Activated CD4-positive, alpha-beta T cell treated with anti-CD3 and anti-CD28 coated beads for 36 hours (primary cell): ENCODE data around the gene VAT1L. TPM values are rescaled to one million over a fixed set of nuclear protein-coding genes. Genes with fewer than 3 reads are reported as not detected.

Source experiments
- ATAC-seq: fragments of 200-7000 bp; cut with Tn5 transposase; one replicate; pipeline ENCODE4 v1.10.0; 2021; ENCODE audit warnings: mild to moderate bottlenecking, moderate library complexity
- CTCF ChIA-PET: fragments of 350-600 bp; sonication (Branson Sonifier 250); formaldehyde crosslinking; loops from one replicate; lab custom pipeline; 2021; ENCODE audit warnings: antibody characterized with exemption; lab: Charles Lee
- POLR2A ChIA-PET: fragments of 350-600 bp; sonication (Branson Sonifier 250); formaldehyde crosslinking; loops from one replicate; lab custom pipeline; 2021; ENCODE audit warnings: antibody characterized with exemption, inconsistent platforms; lab: Charles Lee
- DNase-seq: peaks from one replicate; pipeline ENCODE4 v3.0.0-alpha.2; 2020
- H3K27ac Mint-ChIP-seq: one replicate; pipeline ENCODE4 v1.8.0; 2021; ENCODE audit warnings: mixed read lengths
- H3K27me3 Mint-ChIP-seq: one replicate; pipeline ENCODE4 v1.8.0; 2021; ENCODE audit warnings: mixed read lengths
- H3K36me3 Mint-ChIP-seq: one replicate; pipeline ENCODE4 v1.8.0; 2021; ENCODE audit warnings: low read depth, mixed read lengths
- H3K4me1 Mint-ChIP-seq: one replicate; pipeline ENCODE4 v1.8.0; 2021; ENCODE audit warnings: mixed read lengths
- H3K4me3 Mint-ChIP-seq: one replicate; pipeline ENCODE4 v1.8.0; 2021; ENCODE audit warnings: mild to moderate bottlenecking, moderate library complexity, mixed read lengths
- H3K9me3 Mint-ChIP-seq: one replicate; pipeline ENCODE4 v1.8.0; 2021; ENCODE audit warnings: low read depth, mixed read lengths
- intact Hi-C, 2 experiments: fragments of 100-400 bp; cut with DNase I in 1 of 2; cut with micrococcal nuclease in 1 of 2; formaldehyde crosslinking; loops; one replicate each; pipeline versions ENCODE4 v1.14.2 to v1.15.1; 2022 to 2024; cut with DNase I, micrococcal nuclease
- total RNA-seq, 2 experiments: library from RNA; stranded (reverse); gene quantifications; one replicate each; pipeline ENCODE4 v1.2.3, GENCODE V29; 2021

The VAT1L gene
- total RNA-seq, 2 experiments from 2014 or later = 0.05 TPM; not detected in 1

GRCh38 chr16:77838597-77839255 lies 50.4 kb downstream of the VAT1L start:
- no peak overlapping the region for H3K4me3 Mint-ChIP-seq
- H3K27ac Mint-ChIP-seq = no peak overlapping the region
- ATAC-seq (no peak), DNase-seq (no peak)
- no peaks in the 10 kb centered on the region for H3K36me3 Mint-ChIP-seq
- H3K4me1 Mint-ChIP-seq = no peaks in the 10 kb centered on the region
- H3K27me3 Mint-ChIP-seq = peaks cover 5% of the 10 kb centered on the region
- intact Hi-C loops = no loop called here
- POLR2A ChIA-PET = no interaction called here
- CTCF ChIA-PET = no interaction called here
- H3K9me3 Mint-ChIP-seq = no peaks in the 10 kb centered on the region

GRCh38 chr16:77840093-77840492 lies 51.7 kb downstream of the VAT1L start:
- no peak for ATAC-seq
- intact Hi-C loops = no loop called here
- no peak for DNase-seq
- H3K27me3 Mint-ChIP-seq = peaks cover 5% of the 10 kb centered on the region
- no peak overlapping the region for H3K4me3 Mint-ChIP-seq
- POLR2A ChIA-PET = no interaction called here
- no peaks in the 10 kb centered on the region for H3K9me3 Mint-ChIP-seq
- H3K4me1 Mint-ChIP-seq = no peaks in the 10 kb centered on the region
- no peaks in the 10 kb centered on the region for H3K36me3 Mint-ChIP-seq
- H3K27ac Mint-ChIP-seq = no peak overlapping the region
- CTCF ChIA-PET = interaction anchor here (0.6 kb wide), 1 partner anchor 48 kb away, joined by 4 read pairs; no protein-coding TSS in a partner anchor

DNA sequence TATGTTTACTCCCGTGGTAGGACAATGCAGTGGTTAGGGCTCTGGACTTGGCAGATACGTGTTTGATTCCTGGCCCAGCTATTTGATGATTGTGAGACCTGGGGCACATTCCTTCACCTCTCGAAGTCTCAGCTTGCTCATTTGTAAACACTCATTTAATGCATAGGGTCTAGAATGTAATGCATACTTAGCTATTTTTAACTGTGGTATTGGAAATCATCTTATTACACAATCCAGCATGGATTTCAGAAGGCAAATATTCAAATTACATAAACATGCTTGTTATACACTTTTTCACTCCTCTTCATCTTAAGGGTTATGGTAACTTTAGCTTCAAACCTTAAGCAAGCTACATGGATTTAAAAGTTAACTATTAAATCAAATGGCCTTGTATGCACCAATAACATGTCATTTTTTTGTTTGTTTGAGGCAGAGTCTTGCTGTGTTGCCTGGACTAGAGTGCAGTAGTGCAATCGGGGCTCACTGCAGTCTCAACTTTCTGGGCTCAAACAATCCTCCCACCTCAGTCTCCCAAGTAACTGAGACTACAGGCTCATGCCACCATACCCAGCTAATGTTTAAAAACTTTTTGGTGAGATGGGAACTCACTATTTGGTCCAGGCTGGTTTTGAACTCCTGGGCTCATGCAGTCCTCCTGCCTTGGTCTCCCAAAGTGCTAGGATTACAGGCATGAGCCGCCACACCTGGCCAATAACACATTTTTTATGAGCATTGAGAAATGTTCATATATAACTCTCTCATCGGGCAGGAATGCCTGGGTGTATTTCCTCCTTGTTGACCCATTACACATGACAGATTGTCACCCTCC lies 52.5 kb downstream of the VAT1L start:
- no peak overlapping the region for H3K27ac Mint-ChIP-seq
- DNase-seq (no peak), ATAC-seq (no peak)
- no peaks in the 10 kb centered on the region for H3K36me3 Mint-ChIP-seq
- intact Hi-C loops = no loop called here
- H3K4me3 Mint-ChIP-seq = no peak overlapping the region
- CTCF ChIA-PET = interaction anchor here (0.6 to 0.7 kb wide), 2 partner anchors 31 to 48 kb away, joined by 3 to 4 read pairs; no protein-coding TSS in a partner anchor
- H3K9me3 Mint-ChIP-seq = no peaks in the 10 kb centered on the region
- no peaks in the 10 kb centered on the region for H3K4me1 Mint-ChIP-seq
- POLR2A ChIA-PET = no interaction called here
- H3K27me3 Mint-ChIP-seq = peaks cover 10% of the 10 kb centered on the region

DNA sequence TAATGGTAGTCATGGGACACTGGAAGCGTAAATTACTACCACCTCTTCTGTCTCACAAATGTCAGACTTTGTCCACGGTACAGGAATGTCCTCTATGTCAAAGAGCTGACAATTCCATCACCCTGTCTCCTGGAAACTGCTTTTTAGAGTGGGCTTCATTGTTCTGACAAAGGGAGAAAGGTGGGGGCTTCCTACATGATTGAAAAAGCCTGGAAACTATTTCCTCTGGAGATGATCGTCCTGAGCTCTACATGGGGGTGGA lies 53.1 kb downstream of the VAT1L start:
- Mint-ChIP-seq H3K4me3 (no peak overlapping the region), H3K27me3 (peaks cover 10% of the 10 kb centered on the region), H3K9me3 (no peaks in the 10 kb centered on the region), H3K4me1 (no peaks in the 10 kb centered on the region), H3K36me3 (no peaks in the 10 kb centered on the region), H3K27ac (no peak overlapping the region)
- POLR2A ChIA-PET = no interaction called here
- DNase-seq = no peak
- intact Hi-C loops = no loop called here
- ATAC-seq = no peak
- CTCF ChIA-PET = interaction anchor here (0.7 kb wide), 1 partner anchor 31 kb away, joined by 3 read pairs; no protein-coding TSS in a partner anchor

DNA sequence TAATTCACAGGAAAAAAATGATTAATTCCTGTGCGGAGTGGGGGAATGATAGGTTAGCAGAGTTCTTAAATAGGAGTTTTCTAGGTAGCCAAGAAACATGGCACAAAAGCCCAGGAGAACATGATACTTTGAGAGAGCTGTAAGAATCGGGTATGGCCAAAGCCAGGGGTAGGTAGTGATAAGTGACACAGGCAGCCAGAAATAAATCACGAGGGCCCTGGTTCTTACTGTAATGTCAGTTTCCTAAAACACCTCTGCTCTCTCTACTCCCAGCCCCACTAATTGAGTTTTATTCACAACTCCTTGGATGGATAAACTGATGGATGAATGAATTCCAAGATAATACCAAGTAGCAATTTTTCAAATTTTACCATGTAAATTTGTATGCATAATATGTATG lies 54.1 kb downstream of the VAT1L start:
- DNase-seq (no peak), ATAC-seq (no peak)
- Mint-ChIP-seq H3K27me3 (peaks cover 13% of the 10 kb centered on the region), H3K4me3 (no peak overlapping the region), H3K27ac (no peak overlapping the region), H3K4me1 (no peaks in the 10 kb centered on the region), H3K9me3 (no peaks in the 10 kb centered on the region), H3K36me3 (no peaks in the 10 kb centered on the region)
- ChIA-PET CTCF (no interaction called here), POLR2A (no interaction called here)
- intact Hi-C loops = no loop called here

GRCh38 chr16:77843405-77843804 lies 55.0 kb downstream of the VAT1L start:
- H3K27ac Mint-ChIP-seq = no peak overlapping the region
- no peak overlapping the region for H3K4me3 Mint-ChIP-seq
- no peak for ATAC-seq
- ChIA-PET CTCF (no interaction called here), POLR2A (no interaction called here)
- H3K4me1 Mint-ChIP-seq = no peaks in the 10 kb centered on the region
- DNase-seq = no peak
- intact Hi-C loops = no loop called here
- H3K27me3 Mint-ChIP-seq = peaks cover 17% of the 10 kb centered on the region
- H3K9me3 Mint-ChIP-seq = no peaks in the 10 kb centered on the region
- H3K36me3 Mint-ChIP-seq = no peaks in the 10 kb centered on the region

GRCh38 chr16:77844801-77845200 lies 56.4 kb downstream of the VAT1L start:
- ATAC-seq (no peak), DNase-seq (no peak)
- CTCF ChIA-PET = no interaction called here
- Mint-ChIP-seq H3K27ac (no peak overlapping the region), H3K27me3 (peaks cover 15% of the 10 kb centered on the region), H3K4me3 (no peak overlapping the region), H3K4me1 (no peaks in the 10 kb centered on the region), H3K36me3 (no peaks in the 10 kb centered on the region), H3K9me3 (no peaks in the 10 kb centered on the region)
- intact Hi-C loops = no loop called here
- POLR2A ChIA-PET = no interaction called here

GRCh38 chr16:77849646-77850258 lies 61.4 kb downstream of the VAT1L start:
- H3K27me3 Mint-ChIP-seq = peaks cover 17% of the 10 kb centered on the region
- POLR2A ChIA-PET = no interaction called here
- intact Hi-C loops = no loop called here
- no peak overlapping the region for H3K4me3 Mint-ChIP-seq
- H3K27ac Mint-ChIP-seq = no peak overlapping the region
- no peaks in the 10 kb centered on the region for H3K9me3 Mint-ChIP-seq
- ATAC-seq = no peak
- H3K4me1 Mint-ChIP-seq = no peaks in the 10 kb centered on the region
- no peaks in the 10 kb centered on the region for H3K36me3 Mint-ChIP-seq
- CTCF ChIA-PET = interaction anchor here (0.6 kb wide), 1 partner anchor 1598 kb away, joined by 3 read pairs; no protein-coding TSS in a partner anchor
- no peak for DNase-seq

DNA sequence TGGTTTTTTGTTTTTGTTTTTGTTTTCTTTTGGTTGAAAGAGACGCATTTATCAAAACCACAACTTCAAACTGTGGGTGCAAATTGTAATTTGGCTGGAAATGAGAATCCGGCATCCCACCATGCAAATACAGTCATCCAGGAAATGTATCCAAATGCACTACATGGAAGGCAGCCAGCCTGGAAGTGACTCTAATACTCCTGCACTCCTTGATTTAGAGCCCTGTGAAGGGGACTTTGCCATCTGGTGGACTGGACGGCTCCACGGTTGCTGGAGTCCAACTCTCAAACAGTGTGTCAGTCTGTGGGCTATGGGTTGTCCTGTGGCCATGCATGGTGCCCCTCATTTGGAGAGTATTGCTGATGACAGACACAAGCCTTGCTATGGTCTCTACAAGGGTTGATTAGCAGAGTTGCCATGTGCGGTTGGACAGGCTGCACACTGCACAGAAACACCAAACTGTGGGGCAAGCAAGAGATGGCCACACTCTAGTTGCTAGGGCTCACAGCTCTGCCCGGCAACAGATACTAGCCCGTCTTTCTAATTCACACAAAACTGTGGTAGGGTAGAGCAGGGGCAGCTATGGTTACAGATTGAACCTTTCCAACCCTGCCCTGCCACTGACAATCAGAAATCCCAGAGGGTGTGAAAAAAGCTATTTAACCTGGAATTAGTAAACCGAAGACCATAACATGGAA lies 62.4 kb downstream of the VAT1L start:
- Mint-ChIP-seq H3K27ac (no peak overlapping the region), H3K27me3 (peaks cover 16% of the 10 kb centered on the region), H3K36me3 (no peaks in the 10 kb centered on the region), H3K4me1 (no peaks in the 10 kb centered on the region), H3K4me3 (no peak overlapping the region), H3K9me3 (no peaks in the 10 kb centered on the region)
- intact Hi-C loops = no loop called here
- no peak for DNase-seq
- no peak for ATAC-seq
- ChIA-PET POLR2A (no interaction called here), CTCF (no interaction called here)

DNA sequence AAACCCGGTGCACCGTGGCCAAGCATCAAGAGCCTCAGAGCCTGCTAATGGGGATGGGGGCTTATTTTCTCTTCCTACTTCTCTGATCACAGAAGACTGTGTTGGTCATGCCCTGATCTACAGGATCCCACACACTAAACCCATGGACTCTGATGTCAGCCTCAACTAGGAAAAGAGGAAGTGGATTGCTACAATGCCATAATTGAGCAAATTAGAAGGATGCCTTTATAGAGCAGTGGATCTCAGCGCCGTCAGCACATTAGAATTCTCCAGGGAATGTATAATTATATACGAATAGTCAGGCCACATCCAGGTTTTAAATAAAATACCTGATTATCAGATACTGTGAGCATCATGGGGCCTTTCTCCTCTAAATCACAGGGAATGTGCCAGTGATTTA lies 64.8 kb downstream of the VAT1L start:
- H3K4me3 Mint-ChIP-seq = no peak overlapping the region
- H3K36me3 Mint-ChIP-seq = no peaks in the 10 kb centered on the region
- peaks cover 19% of the 10 kb centered on the region for H3K27me3 Mint-ChIP-seq
- intact Hi-C loops = no loop called here
- no peak for DNase-seq
- no peak overlapping the region for H3K27ac Mint-ChIP-seq
- no peaks in the 10 kb centered on the region for H3K9me3 Mint-ChIP-seq
- ChIA-PET CTCF (no interaction called here), POLR2A (no interaction called here)
- H3K4me1 Mint-ChIP-seq = no peaks in the 10 kb centered on the region
- ATAC-seq = no peak

DNA sequence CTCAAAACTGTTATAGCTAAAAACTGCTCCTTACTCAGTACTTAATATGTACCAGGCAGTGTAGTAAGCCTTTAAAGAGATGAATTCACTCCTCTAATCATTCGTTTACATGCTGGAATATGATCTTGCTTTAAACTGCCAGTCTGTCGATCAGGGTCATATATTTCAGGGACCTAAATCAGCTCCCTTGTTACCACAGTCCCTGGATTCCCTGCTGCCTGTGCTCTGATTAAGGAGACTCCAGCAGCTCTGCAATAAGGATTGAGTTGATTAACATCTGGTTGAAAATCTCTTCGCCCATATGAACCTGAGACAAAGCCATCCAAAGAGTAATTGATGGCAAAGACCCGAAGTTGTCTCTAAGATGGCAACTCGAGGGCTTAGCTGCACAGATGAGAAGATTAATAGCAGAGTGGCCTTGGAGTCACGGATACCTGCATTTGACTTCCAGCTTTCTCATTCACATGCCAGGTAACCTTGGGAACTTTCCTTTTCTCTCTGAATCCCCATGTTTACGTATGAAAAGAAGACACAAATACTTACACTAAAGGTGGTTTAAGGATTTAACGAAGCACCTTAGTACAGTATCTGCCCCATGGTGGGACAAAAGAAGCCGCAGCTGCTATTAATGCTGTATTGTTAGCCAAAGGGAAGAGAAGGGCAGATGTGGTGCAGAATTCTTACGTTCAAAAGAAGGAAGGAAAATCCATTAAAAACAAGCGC lies 68.2 kb downstream of the VAT1L start:
- POLR2A ChIA-PET = no interaction called here
- H3K27me3 Mint-ChIP-seq = peaks cover 25% of the 10 kb centered on the region

More for the DNA sequence above, 68.2 kb downstream of the VAT1L start:
- DNase-seq = no peak
- Mint-ChIP-seq H3K36me3 (no peaks in the 10 kb centered on the region), H3K9me3 (no peaks in the 10 kb centered on the region), H3K4me1 (no peaks in the 10 kb centered on the region), H3K4me3 (no peak overlapping the region), H3K27ac (no peak overlapping the region)
- CTCF ChIA-PET = no interaction called here
- intact Hi-C loops = no loop called here
- ATAC-seq = no peak
